ENCODE data around the gene SLC25A40. TPM values are rescaled to one million over a fixed set of nuclear protein-coding genes. Genes with fewer than 3 reads are reported as not detected.

Gene SLC25A40
- total RNA-seq, 1 donor, result 13.8 TPM

DNA sequence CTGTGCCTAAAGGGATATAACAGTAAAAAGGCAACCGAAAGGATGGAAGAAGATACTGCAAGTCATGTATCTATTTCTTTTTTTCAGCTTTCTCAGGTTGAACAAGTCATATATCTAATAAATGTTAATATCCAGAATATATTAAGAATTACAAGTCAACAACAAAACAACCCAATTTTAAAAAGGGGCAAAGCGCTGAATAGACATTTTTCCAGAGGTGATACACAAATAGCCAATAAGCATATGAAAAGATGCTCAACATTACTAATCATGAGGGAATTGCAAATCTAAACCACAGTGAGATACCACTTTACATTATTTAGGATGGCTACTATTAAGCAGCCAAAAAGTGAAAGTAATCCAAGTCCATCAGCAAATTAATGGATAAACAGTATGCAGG lies 23.1 kb upstream of the SLC25A40 start:
- no peak for DNase-seq (ENCODE audit: low read depth)
- TF ChIP-seq, protein P1, sequence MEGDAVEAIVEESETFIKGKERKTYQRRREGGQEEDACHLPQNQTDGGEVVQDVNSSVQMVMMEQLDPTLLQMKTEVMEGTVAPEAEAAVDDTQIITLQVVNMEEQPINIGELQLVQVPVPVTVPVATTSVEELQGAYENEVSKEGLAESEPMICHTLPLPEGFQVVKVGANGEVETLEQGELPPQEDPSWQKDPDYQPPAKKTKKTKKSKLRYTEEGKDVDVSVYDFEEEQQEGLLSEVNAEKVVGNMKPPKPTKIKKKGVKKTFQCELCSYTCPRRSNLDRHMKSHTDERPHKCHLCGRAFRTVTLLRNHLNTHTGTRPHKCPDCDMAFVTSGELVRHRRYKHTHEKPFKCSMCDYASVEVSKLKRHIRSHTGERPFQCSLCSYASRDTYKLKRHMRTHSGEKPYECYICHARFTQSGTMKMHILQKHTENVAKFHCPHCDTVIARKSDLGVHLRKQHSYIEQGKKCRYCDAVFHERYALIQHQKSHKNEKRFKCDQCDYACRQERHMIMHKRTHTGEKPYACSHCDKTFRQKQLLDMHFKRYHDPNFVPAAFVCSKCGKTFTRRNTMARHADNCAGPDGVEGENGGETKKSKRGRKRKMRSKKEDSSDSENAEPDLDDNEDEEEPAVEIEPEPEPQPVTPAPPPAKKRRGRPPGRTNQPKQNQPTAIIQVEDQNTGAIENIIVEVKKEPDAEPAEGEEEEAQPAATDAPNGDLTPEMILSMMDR (IDR thresholded peaks at IDR 0.05; ENCODE audit: insufficient read depth, low read depth, low read length), result no peak
- no peak overlapping the region for H3K4me3 ChIP-seq (ENCODE audit: low read depth, low read length)

DNA sequence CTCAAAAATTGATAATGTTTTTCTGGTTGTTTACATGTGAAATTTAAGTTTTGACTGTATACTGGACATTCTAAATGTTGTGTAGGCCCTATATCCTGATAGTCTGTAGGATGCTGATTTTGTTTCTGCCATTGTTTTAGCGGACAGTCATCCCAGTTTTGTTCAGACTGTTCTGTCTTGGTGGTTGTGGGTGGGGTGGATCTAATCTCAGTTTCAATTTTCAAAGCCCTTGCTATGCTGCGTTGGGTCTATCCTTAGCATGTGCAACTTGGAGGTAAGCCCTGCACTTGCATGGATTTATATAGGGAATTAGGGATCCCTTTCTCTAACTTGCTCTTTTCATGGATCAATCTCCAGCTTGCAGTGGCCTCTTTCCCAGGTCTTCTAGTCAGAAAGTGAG lies 19.2 kb upstream of the SLC25A40 start:
- DNase-seq (ENCODE audit: low read depth), result no peak
- TF ChIP-seq, protein P1 (IDR thresholded peaks at IDR 0.05; ENCODE audit: insufficient read depth, low read depth, low read length), result no peak
- H3K4me3 ChIP-seq (ENCODE audit: low read depth, low read length), result no peak overlapping the region

DNA sequence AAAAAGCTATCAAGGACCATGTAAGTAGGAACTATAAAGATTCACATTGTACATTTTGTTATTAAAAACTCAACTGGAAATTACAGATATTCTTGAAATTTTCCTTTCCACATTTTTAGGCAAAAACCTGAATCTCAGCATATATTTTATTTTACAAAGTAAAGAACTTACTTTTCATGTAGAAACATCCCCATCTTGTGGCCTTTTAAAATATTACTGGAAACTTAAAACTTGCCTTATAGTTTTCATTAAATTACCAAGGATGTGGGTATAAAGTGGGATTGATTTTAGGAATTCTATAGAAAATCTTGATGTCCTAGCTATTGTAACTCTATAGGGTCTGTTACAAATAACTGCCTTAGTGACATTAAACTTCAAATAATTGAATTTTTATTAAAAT lies 10.7 kb upstream of the SLC25A40 start:
- TF ChIP-seq, protein P1 (IDR thresholded peaks at IDR 0.05; ENCODE audit: insufficient read depth, low read depth, low read length), result peak; percentile 45
- peak; percentile 70 for DNase-seq (ENCODE audit: low read depth)
- no peak overlapping the region for H3K4me3 ChIP-seq (ENCODE audit: low read depth, low read length)

DNA sequence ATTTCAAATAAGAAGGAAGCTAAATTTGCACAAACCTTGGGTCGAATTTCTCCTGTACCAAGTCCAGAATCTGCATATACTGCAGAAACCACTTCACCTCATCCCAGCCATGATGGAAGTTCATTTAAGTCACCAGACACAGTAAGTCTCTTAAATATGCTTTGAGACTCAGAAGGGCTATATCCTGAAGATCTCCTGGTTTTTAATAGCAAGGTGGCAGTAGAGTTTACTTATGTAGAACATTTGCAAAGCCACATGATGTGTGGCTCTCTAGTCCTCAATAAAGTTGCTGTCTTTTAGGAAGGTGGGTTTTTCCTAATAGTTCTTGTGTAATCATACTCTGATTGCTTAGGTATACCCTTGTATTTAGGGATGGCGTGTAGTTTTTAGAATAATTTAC lies 8.9 kb upstream of the SLC25A40 start:
- H3K4me3 ChIP-seq (ENCODE audit: low read depth, low read length), result no peak overlapping the region
- TF ChIP-seq, protein P1 (IDR thresholded peaks at IDR 0.05; ENCODE audit: insufficient read depth, low read depth, low read length), result no peak
- DNase-seq (ENCODE audit: low read depth), result no peak

DNA sequence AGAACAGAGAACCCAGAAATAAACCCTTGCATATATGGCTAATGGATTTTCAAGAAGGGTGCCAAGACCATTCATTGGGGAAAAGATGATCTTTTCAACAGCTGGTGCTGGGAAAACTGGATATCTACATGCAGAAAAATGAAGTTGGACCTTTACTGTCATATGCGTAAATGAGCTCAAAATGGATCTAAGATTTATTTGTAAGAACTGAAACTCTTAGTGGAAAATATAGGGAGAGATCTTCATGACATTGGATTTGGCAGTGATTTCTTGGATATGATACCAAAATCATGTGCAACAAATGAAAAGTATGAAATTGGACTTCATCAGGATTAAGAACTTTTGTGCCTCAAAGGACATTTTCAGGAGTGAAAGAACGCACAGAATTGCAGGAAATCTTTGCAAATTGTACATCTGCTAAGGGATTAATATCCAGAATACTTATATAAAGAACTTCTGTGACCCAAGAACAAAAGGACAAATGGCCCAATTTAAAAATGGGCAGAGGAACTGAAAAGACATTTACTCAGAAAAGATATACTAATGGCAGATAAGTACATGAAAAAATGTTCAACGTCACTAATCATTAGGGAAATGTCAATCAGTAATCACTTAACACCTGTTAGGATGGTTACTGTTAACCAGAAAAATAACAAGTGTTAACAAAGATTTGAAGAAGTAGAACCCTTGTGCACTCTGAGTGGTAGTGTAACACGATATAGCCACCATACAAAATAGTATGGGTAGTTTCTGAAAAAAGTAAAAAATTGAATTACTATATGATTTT lies 6.2 kb upstream of the SLC25A40 start:
- no peak for DNase-seq (ENCODE audit: low read depth)
- TF ChIP-seq, protein P1 (IDR thresholded peaks at IDR 0.05; ENCODE audit: insufficient read depth, low read depth, low read length), result no peak
- H3K4me3 ChIP-seq (ENCODE audit: low read depth, low read length), result no peak overlapping the region

DNA sequence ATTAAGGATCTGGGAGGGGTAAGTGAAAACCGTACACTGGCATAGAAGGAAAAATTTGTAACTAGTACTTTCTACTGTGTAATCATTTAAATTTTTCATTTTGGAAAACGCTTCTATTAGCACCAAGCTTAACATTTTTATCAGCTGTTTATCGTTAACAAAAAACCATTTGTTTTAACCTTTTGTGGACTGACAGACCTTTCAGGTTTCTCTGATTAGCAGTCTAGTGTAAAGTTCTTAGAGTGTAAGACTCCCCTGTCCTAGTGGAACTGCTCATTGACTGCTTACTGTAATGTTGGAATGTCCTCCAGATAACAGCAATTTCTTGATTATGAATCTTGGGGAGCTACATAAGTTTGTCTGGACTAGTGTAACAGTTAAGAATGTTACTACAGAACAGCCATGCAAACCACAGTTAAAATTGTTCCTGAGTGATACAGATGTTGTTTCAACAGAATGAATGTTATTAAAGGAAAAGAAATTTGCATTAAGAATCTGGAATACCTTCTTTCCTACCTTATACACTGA lies 2.1 kb upstream of the SLC25A40 start:
- TF ChIP-seq, protein P1 (IDR thresholded peaks at IDR 0.05; ENCODE audit: insufficient read depth, low read depth, low read length), result no peak
- H3K4me3 ChIP-seq (ENCODE audit: low read depth, low read length), result peak overlapping the region; percentile 87
- peak; percentile 33 for DNase-seq (ENCODE audit: low read depth)
